A549 (cell line): ENCODE results near the gene ELFN1.

Source experiments
- CHD2 ChIP-seq: fragments of 150-350 bp; IDR thresholded peaks from 2 replicates; pipeline ENCODE4 v1.6.1; 2014; ENCODE audit warnings: low read length; ENCODE audit not compliant: partially characterized antibody
- CTCF ChIP-seq: fragments of >200 bp; sonication (Bioruptor Twin); formaldehyde crosslinking; IDR thresholded peaks from 3 replicates; pipeline ENCODE4 v1.5.1; 2016
- EHF ChIP-seq: fragments of 250-450 bp; sonication (Bioruptor Pico); IDR thresholded peaks from 2 replicates; pipeline ENCODE4 v1.5.0; 2020; ENCODE audit warnings: mild to moderate bottlenecking
- ELK1 ChIP-seq: fragments of 150-350 bp; IDR thresholded peaks from 2 replicates; pipeline ENCODE4 v1.6.1; 2014; ENCODE audit warnings: low read depth, mild to moderate bottlenecking, low read length
- EP300 ChIP-seq, 2 experiments: fragments of >200 bp; sonication (Bioruptor Twin); formaldehyde crosslinking; IDR thresholded peaks; 2 replicates in 1 of 2; 3 replicates in 1 of 2; pipeline ENCODE4 v1.6.1; 2016 to 2017
- ESRRA ChIP-seq: fragments of 150-350 bp; IDR thresholded peaks from 2 replicates; pipeline ENCODE4 v1.6.1; 2014; ENCODE audit warnings: mild to moderate bottlenecking, low read length, borderline replicate concordance
- MYC ChIP-seq: IDR thresholded peaks from 2 replicates; pipeline ENCODE4 v1.6.1; 2012; ENCODE audit warnings: mild to moderate bottlenecking, inconsistent platforms, low read length, improper control_type of control experiment, borderline replicate concordance
- POLR2A ChIP-seq: IDR thresholded peaks from 2 replicates; pipeline ENCODE4 v1.6.1; 2012; ENCODE audit warnings: mild to moderate bottlenecking, low read length
- RAD21 ChIP-seq, 2 experiments: fragments of >200 bp in 1 of 2; sonication (Bioruptor Twin) in 1 of 2; formaldehyde crosslinking in 1 of 2; IDR thresholded peaks in 1 of 2; conservative IDR thresholded peaks in 1 of 2; 2 replicates in 1 of 2; 3 replicates in 1 of 2; pipeline ENCODE4 v1.6.1; 2012 to 2018; ENCODE audit warnings: inconsistent platforms in 1 of 2
- SREBF2 ChIP-seq: fragments of 450-650 bp; IDR thresholded peaks from 2 replicates; pipeline ENCODE4 v1.6.1; 2014; ENCODE audit warnings: mild to moderate bottlenecking, moderate library complexity
- USF2 ChIP-seq: fragments of 450-650 bp; IDR thresholded peaks from 2 replicates; pipeline ENCODE4 v1.6.1; 2014; ENCODE audit warnings: antibody characterized with exemption

GRCh38 chr7:1707756-1708595 is 37.9 kb downstream of the ELFN1 start:
- no peak for TF ChIP-seq USF2
- no peak for TF ChIP-seq ELK1
- TF ChIP-seq EP300 (IDR thresholded peaks at IDR 0.05): no peak
- no peak for TF ChIP-seq CHD2
- peak; percentile 16; the same call in 2 of the 3 replicates for TF ChIP-seq CTCF
- TF ChIP-seq RAD21 (conservative IDR thresholded peaks at IDR 0.05 in 1 of 2, IDR thresholded peaks at IDR 0.05 in 1 of 2): peak; percentile 25 to 45; a peak in 2 of 5 replicates
- no peak for TF ChIP-seq ESRRA
- TF ChIP-seq EHF (CRISPR knock-in tag): no peak
- TF ChIP-seq MYC: no peak
- no peak for TF ChIP-seq POLR2A
- no peak for TF ChIP-seq SREBF2
